ENCODE measurements around the gene SREK1.
"Not testable (repeated sequence)": the region's sequence is repeated elsewhere in the genome, so short reads cannot be mapped to it uniquely, and the experiment has no call there.

SREK1 gene

GRCh38 chr5:66144074-66144833 lies at the start of gene SREK1:
TSS of gene SREK1 (plus strand) at chr5:66144300. CDS start at chr5:66144377, 77 bp downstream.
- DNase-seq: peak; percentile 88 to 89

- DNase-seq: no peak
Measured at GRCh38 chr5:66100851-66101250, 43.2 kb upstream of the SREK1 start.

GRCh38 chr5:66113160-66113559 lies 30.9 kb upstream of the SREK1 start:
- no peak for DNase-seq

GRCh38 chr5:66118304-66118703 lies 25.8 kb upstream of the SREK1 start:
- DNase-seq: no peak

GRCh38 chr5:66122379-66123034 lies 21.6 kb upstream of the SREK1 start:
- DNase-seq: no peak

- no peak for DNase-seq
Measured at GRCh38 chr5:66129144-66129543, 15.0 kb upstream of the SREK1 start.

GRCh38 chr5:66130493-66130892 lies 13.6 kb upstream of the SREK1 start:
- no peak for DNase-seq

- DNase-seq: no peak
Measured at GRCh38 chr5:66134407-66134861, 9.7 kb upstream of the SREK1 start.

GRCh38 chr5:66136053-66136452 lies 8.0 kb upstream of the SREK1 start:
- no peak for DNase-seq

- DNase-seq: not testable (repeated sequence)
Measured at GRCh38 chr5:66136944-66137343, 7.2 kb upstream of the SREK1 start.

- DNase-seq: no peak
Measured at GRCh38 chr5:66138637-66139317, 5.3 kb upstream of the SREK1 start.

- DNase-seq: no peak
Measured at GRCh38 chr5:66139318-66139712, 4.8 kb upstream of the SREK1 start.

GRCh38 chr5:66142417-66142816 lies 1.7 kb upstream of the SREK1 start:
- DNase-seq: peak in 1 of 2 donors; percentile 7

GRCh38 chr5:66143473-66144073 lies 527 bp upstream of the SREK1 start:
- DNase-seq: no peak

- DNase-seq: no peak
Measured at GRCh38 chr5:66144834-66145390, 812 bp downstream of the SREK1 start.

- no peak for DNase-seq
Measured at GRCh38 chr5:66145737-66146136, 1.6 kb downstream of the SREK1 start.

- DNase-seq: no peak
Measured at GRCh38 chr5:66149950-66150349, 5.8 kb downstream of the SREK1 start.

GRCh38 chr5:66151030-66151429 lies 6.9 kb downstream of the SREK1 start:
- no peak for DNase-seq

GRCh38 chr5:66151491-66151890 lies 7.4 kb downstream of the SREK1 start:
- DNase-seq: no peak

GRCh38 chr5:66157046-66157445 lies 12.9 kb downstream of the SREK1 start:
- no peak for DNase-seq

GRCh38 chr5:66161356-66161755 lies 17.3 kb downstream of the SREK1 start:
- no peak for DNase-seq

- no peak for DNase-seq
Measured at GRCh38 chr5:66164044-66164790, 20.1 kb downstream of the SREK1 start.

Measured in CD4-positive, alpha-beta T cell treated with Interleukin-4 for 1 hour (primary cell).